PC-3 (cell line): ENCODE measurements around the gene MMP20.

Source experiments
- EZH2 ChIP-seq: fragments of 300-600 bp; sonication (generic); IDR thresholded peaks from one replicate; pipeline ENCODE4 v1.6.1; 2017; ENCODE audit warnings: antibody characterized with exemption, mild to moderate bottlenecking, low read length; ENCODE audit not compliant: unreplicated experiment
- EZH2phosphoT487 ChIP-seq: fragments of 300-600 bp; sonication (generic); IDR thresholded peaks from 2 replicates; pipeline ENCODE4 v1.6.1; 2018; ENCODE audit warnings: mild to moderate bottlenecking, antibody characterized with exemption, low read length, borderline replicate concordance
- TF ChIP-seq, protein P1 (sequence below): fragments of 300-600 bp; sonication (generic); conservative IDR thresholded peaks from 2 replicates; pipeline ENCODE4 v1.5.1; 2017; ENCODE audit warnings: antibody characterized with exemption, low read depth, mild to moderate bottlenecking, low read length

DNA sequence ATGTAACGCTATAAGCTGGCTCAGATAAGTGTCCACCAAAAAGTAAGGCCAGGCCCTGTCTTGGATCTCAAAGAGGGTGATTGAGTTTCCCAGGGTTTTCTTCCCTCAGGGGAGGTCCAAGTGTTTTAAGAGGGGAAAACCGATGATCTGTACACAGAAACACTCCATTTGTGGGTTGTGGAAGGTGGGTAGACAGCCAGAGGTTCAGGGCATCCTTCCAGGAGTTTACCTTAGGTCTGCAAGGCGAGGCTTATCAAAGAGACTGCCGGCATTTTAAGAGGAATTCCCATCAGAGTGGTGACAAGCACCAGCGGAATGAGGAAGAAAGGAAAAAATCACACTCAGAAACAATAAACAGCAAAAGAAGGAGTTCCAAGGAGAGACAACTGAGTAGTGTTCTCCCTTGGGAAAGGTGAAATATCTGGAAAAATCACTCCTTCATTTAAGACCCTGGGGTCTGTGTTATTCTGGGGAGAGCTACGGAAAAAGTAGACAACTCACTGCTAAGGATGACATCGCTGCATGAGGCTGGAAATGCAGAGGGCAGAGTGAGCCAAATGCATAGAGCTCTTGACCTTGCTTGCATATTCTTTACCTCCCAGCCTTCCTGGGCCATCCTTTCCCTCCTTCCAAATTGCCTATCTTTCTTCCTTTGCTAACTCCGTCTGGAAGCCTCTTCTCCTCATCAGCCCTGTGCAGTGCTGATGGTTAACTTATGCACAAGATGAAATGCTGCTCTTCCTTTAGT lies 72.5 kb downstream of the MMP20 start:
- TF ChIP-seq, protein P1, sequence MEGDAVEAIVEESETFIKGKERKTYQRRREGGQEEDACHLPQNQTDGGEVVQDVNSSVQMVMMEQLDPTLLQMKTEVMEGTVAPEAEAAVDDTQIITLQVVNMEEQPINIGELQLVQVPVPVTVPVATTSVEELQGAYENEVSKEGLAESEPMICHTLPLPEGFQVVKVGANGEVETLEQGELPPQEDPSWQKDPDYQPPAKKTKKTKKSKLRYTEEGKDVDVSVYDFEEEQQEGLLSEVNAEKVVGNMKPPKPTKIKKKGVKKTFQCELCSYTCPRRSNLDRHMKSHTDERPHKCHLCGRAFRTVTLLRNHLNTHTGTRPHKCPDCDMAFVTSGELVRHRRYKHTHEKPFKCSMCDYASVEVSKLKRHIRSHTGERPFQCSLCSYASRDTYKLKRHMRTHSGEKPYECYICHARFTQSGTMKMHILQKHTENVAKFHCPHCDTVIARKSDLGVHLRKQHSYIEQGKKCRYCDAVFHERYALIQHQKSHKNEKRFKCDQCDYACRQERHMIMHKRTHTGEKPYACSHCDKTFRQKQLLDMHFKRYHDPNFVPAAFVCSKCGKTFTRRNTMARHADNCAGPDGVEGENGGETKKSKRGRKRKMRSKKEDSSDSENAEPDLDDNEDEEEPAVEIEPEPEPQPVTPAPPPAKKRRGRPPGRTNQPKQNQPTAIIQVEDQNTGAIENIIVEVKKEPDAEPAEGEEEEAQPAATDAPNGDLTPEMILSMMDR, result no peak
- no peak for TF ChIP-seq EZH2
- no peak for TF ChIP-seq EZH2phosphoT487
